GM13976 (cell line): ENCODE measurements around the gene SIRT3.
"Not testable (repeated sequence)": the region's sequence is repeated elsewhere in the genome, so short reads cannot be mapped to it uniquely, and the experiment has no call there.

Source experiments
- DNase-seq: peaks from one replicate; pipeline ENCODE4 v3.0.0; 2012; ENCODE audit warnings: low spot score
- in situ Hi-C: fragments of 300-500 bp; cut with MboI; formaldehyde crosslinking; loops from one replicate; pipeline ENCODE4 v1.12.0; 2022; ENCODE audit warnings: low sequenced_read_pairs, mixed read lengths, inconsistent platforms; ENCODE audit not compliant: unreplicated experiment
- TF ChIP-seq, protein P1 (sequence below): IDR thresholded peaks from 2 replicates; pipeline ENCODE4 v1.5.1; 2012; ENCODE audit warnings: borderline replicate concordance, mild to moderate bottlenecking; ENCODE audit not compliant: insufficient read depth; ENCODE audit errors: extremely low read depth, missing control alignments, control extremely low read depth

SIRT3 gene

DNA sequence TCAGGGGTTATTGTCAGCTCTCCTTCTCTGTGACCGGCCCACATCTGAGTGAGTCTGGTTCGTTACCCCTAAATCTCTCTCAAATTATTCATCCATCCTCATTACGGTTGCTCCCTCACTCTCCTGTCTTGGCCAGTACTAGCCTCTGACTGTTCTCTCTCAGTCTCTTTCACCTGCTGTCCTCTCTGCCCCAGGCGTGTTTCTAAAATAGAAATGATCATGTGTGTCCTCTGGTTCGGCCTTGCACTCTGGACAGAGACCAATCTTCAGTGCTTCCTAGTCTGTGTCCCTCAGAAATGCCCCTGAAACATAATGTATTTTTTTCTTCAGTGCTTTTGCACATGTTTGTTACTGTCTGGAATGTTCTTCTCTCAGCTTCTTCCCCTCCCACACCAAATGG is 5.5 kb upstream of the SIRT3 start:
- TF ChIP-seq, protein P1, sequence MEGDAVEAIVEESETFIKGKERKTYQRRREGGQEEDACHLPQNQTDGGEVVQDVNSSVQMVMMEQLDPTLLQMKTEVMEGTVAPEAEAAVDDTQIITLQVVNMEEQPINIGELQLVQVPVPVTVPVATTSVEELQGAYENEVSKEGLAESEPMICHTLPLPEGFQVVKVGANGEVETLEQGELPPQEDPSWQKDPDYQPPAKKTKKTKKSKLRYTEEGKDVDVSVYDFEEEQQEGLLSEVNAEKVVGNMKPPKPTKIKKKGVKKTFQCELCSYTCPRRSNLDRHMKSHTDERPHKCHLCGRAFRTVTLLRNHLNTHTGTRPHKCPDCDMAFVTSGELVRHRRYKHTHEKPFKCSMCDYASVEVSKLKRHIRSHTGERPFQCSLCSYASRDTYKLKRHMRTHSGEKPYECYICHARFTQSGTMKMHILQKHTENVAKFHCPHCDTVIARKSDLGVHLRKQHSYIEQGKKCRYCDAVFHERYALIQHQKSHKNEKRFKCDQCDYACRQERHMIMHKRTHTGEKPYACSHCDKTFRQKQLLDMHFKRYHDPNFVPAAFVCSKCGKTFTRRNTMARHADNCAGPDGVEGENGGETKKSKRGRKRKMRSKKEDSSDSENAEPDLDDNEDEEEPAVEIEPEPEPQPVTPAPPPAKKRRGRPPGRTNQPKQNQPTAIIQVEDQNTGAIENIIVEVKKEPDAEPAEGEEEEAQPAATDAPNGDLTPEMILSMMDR = no peak
- DNase-seq = no peak
- in situ Hi-C loops = loop anchor here (10.0 kb wide), 1 partner anchor 123 kb away; the partner anchor contains the start of gene B4GALNT4

GRCh38 chr11:240315-240714 is 4.2 kb upstream of the SIRT3 start:
- in situ Hi-C loops = loop anchor here (10.0 kb wide), 1 partner anchor 124 kb away; the partner anchor contains the start of gene B4GALNT4
- TF ChIP-seq, protein P1 = no peak
- DNase-seq = no peak

DNA sequence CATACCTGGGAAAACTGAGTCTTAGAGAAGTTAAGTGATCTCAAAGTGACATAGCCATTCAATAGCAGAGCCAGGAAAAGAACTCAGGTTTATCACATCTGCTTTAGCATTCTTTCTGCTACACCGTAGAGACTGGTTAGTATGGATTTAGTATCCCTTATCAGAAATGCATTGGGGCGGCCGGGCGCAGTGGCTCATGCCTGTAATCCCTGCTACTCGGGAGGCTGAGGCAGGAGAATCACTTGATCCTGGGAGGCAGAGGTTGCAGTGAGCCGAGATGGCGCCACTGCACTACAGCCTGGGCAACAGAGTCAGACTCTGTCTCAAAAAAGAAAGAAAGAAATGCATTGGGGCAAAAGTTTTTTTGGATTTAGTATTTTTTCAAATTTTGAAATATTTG is 2.2 kb upstream of the SIRT3 start:
- DNase-seq, in situ Hi-C loops: not testable (repeated sequence)

GRCh38 chr11:236774-237767 is 929 bp upstream of the SIRT3 start, which contains the start of gene PSMD13:
PSMD13 (plus strand) TSS chr11:236976; CDS start chr11:237050, 74 bp downstream.
- TF ChIP-seq, protein P1 = no peak
- peak; percentile 96 for DNase-seq
- in situ Hi-C loops = no loop called here

- TF ChIP-seq, protein P1 = no peak
- in situ Hi-C loops = no loop called here
- DNase-seq = peak; percentile 71
Measured at GRCh38 chr11:235609-235996, 539 bp downstream of the SIRT3 start.

GRCh38 chr11:235180-235579 is 962 bp downstream of the SIRT3 start:
- in situ Hi-C loops = no loop called here
- no peak for DNase-seq
- TF ChIP-seq, protein P1 = no peak

DNA sequence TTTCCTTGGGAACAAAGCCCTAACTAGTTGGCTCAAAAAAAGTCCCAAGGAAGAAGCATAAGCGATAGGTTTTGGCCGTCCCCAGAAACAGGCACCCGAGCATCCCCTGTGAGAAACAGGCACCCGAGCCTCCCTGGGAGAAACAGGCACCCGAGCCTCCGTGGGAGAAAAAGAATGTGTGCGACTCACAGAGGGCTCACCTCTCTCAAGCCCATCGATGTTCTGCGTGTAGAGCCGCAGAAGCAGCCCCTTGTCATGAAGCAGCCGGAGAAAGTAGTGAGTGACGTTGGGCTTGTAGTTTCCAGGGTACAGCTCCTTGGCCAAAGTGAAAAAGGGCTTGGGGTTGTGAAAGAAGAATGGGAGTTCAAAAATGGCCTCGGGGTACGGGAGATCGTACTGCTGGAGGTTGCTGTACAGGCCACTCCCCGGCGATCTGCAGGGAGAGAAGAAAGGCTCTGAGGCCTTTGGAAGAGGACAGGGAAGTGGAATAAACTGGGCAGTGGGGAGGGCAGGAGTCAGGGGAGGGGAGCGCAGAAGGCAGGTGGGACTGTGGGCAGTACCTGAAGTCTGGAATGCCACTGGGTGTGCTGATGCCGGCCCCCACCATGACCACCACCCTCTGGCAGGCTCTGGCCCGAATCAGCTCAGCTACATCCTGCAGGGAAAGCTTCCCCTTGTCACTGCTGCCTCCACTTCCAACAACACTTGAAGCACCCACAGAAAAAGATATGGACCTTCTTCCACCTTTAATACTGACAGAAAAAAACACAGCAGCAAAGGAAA is 3.2 kb downstream of the SIRT3 start:
- in situ Hi-C loops = no loop called here
- TF ChIP-seq, protein P1 = no peak
- no peak for DNase-seq
